ENCODE results near the gene PEX10.

Gene PEX10

GRCh38 chr1:2377751-2378440 is 34.5 kb downstream of the PEX10 start:
- no peaks in the 10 kb centered on the region for H3K9me2 ChIP-seq (replicated peaks; ENCODE audit: low read depth, low read length)
- no peak overlapping the region for H3K9ac ChIP-seq (ENCODE audit: low read depth, low read length, poor library complexity, severe bottlenecking)
- no peaks in the 10 kb centered on the region for H3K36me3 ChIP-seq (ENCODE audit: insufficient read depth, low read length)
- no peak overlapping the region for H3K4me2 ChIP-seq (ENCODE audit: low read depth, low read length, poor library complexity, severe bottlenecking)
- no peaks in the 10 kb centered on the region for H4K20me1 ChIP-seq (ENCODE audit: insufficient read depth, low read length, poor library complexity, severe bottlenecking)
- H2AFZ ChIP-seq (ENCODE audit: low read length), result no peak overlapping the region
- H3K79me2 ChIP-seq (ENCODE audit: insufficient read depth, low read length), result no peaks in the 10 kb centered on the region
- H3K4me1 ChIP-seq (ENCODE audit: insufficient read depth, low read length, poor library complexity, severe bottlenecking), result peaks cover 19% of the 10 kb centered on the region
- H3K4me3 ChIP-seq (ENCODE audit: low read length, poor library complexity, severe bottlenecking), result no peak overlapping the region
- TF ChIP-seq EZH2phosphoT487 (IDR thresholded peaks at IDR 0.05; ENCODE audit: borderline replicate concordance), result no peak
- TF ChIP-seq, protein P1, sequence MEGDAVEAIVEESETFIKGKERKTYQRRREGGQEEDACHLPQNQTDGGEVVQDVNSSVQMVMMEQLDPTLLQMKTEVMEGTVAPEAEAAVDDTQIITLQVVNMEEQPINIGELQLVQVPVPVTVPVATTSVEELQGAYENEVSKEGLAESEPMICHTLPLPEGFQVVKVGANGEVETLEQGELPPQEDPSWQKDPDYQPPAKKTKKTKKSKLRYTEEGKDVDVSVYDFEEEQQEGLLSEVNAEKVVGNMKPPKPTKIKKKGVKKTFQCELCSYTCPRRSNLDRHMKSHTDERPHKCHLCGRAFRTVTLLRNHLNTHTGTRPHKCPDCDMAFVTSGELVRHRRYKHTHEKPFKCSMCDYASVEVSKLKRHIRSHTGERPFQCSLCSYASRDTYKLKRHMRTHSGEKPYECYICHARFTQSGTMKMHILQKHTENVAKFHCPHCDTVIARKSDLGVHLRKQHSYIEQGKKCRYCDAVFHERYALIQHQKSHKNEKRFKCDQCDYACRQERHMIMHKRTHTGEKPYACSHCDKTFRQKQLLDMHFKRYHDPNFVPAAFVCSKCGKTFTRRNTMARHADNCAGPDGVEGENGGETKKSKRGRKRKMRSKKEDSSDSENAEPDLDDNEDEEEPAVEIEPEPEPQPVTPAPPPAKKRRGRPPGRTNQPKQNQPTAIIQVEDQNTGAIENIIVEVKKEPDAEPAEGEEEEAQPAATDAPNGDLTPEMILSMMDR (conservative IDR thresholded peaks at IDR 0.05; ENCODE audit: low read length), result no peak
- H3F3A ChIP-seq (ENCODE audit: low read depth), result no peaks in the 10 kb centered on the region
- H3K27me3 ChIP-seq (ENCODE audit: insufficient read depth, low read length, poor library complexity, severe bottlenecking), result no peaks in the 10 kb centered on the region
- no peaks in the 10 kb centered on the region for H3K9me3 ChIP-seq (ENCODE audit: insufficient read depth, low read depth, low read length)

- Histone ChIP-seq H3K36me3 (ENCODE audit: insufficient read depth, low read length) (no peaks in the 10 kb centered on the region), H3F3A (ENCODE audit: low read depth) (no peaks in the 10 kb centered on the region), H3K27me3 (ENCODE audit: insufficient read depth, low read length, poor library complexity, severe bottlenecking) (no peaks in the 10 kb centered on the region), H3K9ac (ENCODE audit: low read depth, low read length, poor library complexity, severe bottlenecking) (no peak overlapping the region), H2AFZ (ENCODE audit: low read length) (no peak overlapping the region), H3K79me2 (ENCODE audit: insufficient read depth, low read length) (no peaks in the 10 kb centered on the region), H4K20me1 (ENCODE audit: insufficient read depth, low read length, poor library complexity, severe bottlenecking) (no peaks in the 10 kb centered on the region), H3K4me1 (ENCODE audit: insufficient read depth, low read length, poor library complexity, severe bottlenecking) (peaks cover 19% of the 10 kb centered on the region), H3K4me2 (ENCODE audit: low read depth, low read length, poor library complexity, severe bottlenecking) (no peak overlapping the region), H3K9me2 (replicated peaks; ENCODE audit: low read depth, low read length) (no peaks in the 10 kb centered on the region), H3K9me3 (ENCODE audit: insufficient read depth, low read depth, low read length) (no peaks in the 10 kb centered on the region), H3K4me3 (ENCODE audit: low read length, poor library complexity, severe bottlenecking) (no peak overlapping the region)
- no peak for TF ChIP-seq EZH2phosphoT487 (IDR thresholded peaks at IDR 0.05; ENCODE audit: borderline replicate concordance)
- TF ChIP-seq, protein P1 (conservative IDR thresholded peaks at IDR 0.05; ENCODE audit: low read length), result no peak
These were observed 35.3 kb downstream of the PEX10 start for GRCh38 chr1:2376931-2377672.

DNA sequence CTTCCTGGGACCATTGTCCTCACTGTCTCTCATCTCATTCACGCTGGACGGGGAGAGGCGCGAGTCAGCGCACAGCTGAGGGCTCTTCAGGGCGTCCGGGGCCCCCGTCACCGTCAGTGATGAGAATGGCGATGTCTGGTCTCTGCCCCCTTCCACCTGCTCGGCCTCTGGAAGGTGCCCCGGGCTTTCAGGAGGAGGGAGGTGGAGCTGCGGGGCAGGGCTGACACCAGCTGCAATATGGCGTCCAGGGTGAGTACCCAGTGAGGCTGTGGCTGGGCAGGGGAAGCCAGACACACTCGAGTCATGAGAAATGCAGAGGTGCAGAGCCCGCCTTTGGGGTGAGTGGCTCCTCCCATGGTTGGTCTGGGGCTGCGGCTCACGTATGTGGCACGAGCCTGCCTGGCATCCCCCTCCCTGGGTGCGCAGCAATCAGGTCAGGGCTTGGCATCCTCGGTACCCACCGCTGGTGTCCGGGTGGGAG is 36.1 kb downstream of the PEX10 start:
- Histone ChIP-seq H3K9ac (ENCODE audit: low read depth, low read length, poor library complexity, severe bottlenecking) (no peak overlapping the region), H3K36me3 (ENCODE audit: insufficient read depth, low read length) (no peaks in the 10 kb centered on the region), H3K4me1 (ENCODE audit: insufficient read depth, low read length, poor library complexity, severe bottlenecking) (peaks cover 19% of the 10 kb centered on the region), H2AFZ (ENCODE audit: low read length) (no peak overlapping the region), H3F3A (ENCODE audit: low read depth) (no peaks in the 10 kb centered on the region), H3K79me2 (ENCODE audit: insufficient read depth, low read length) (no peaks in the 10 kb centered on the region), H4K20me1 (ENCODE audit: insufficient read depth, low read length, poor library complexity, severe bottlenecking) (no peaks in the 10 kb centered on the region), H3K9me3 (ENCODE audit: insufficient read depth, low read depth, low read length) (no peaks in the 10 kb centered on the region), H3K4me2 (ENCODE audit: low read depth, low read length, poor library complexity, severe bottlenecking) (no peak overlapping the region), H3K4me3 (ENCODE audit: low read length, poor library complexity, severe bottlenecking) (no peak overlapping the region), H3K27me3 (ENCODE audit: insufficient read depth, low read length, poor library complexity, severe bottlenecking) (no peaks in the 10 kb centered on the region), H3K9me2 (replicated peaks; ENCODE audit: low read depth, low read length) (no peaks in the 10 kb centered on the region)
- TF ChIP-seq, protein P1 (conservative IDR thresholded peaks at IDR 0.05; ENCODE audit: low read length), result no peak

Measured in Loucy (cell line).